HG03103 (cell line): ENCODE results near the gene GRK5.
"Not testable (repeated sequence)": the region's sequence is repeated elsewhere in the genome, so short reads cannot be mapped to it uniquely, and the experiment has no call there.

ENCODE experiments used
- ATAC-seq: cut with Tn5 transposase; IDR thresholded peaks from one replicate; pipeline ENCODE4 v1.9.1; 2021; ENCODE audit warnings: low read depth; ENCODE audit not compliant: unreplicated experiment

GRK5 gene

GRCh38 chr10:119221201-119221600 lies 13.8 kb downstream of the GRK5 start:
- ATAC-seq, result no peak

- no peak for ATAC-seq
Observed at GRCh38 chr10:119221666-119222065, 14.3 kb downstream of the GRK5 start.

GRCh38 chr10:119222537-119222936 lies 15.2 kb downstream of the GRK5 start:
- no peak for ATAC-seq

- no peak for ATAC-seq
Observed at GRCh38 chr10:119222966-119223386, 15.6 kb downstream of the GRK5 start.

GRCh38 chr10:119225083-119225658 lies 17.8 kb downstream of the GRK5 start:
- ATAC-seq, result no peak

GRCh38 chr10:119227825-119228224 lies 20.5 kb downstream of the GRK5 start:
- no peak for ATAC-seq

- no peak for ATAC-seq
Observed at GRCh38 chr10:119231654-119232053, 24.3 kb downstream of the GRK5 start.

- not testable (repeated sequence) for ATAC-seq
Observed at GRCh38 chr10:119232439-119232838, 25.1 kb downstream of the GRK5 start.

- ATAC-seq, result no peak
Observed at GRCh38 chr10:119233123-119233820, 25.9 kb downstream of the GRK5 start.

- ATAC-seq, result no peak
Observed at GRCh38 chr10:119233821-119234220, 26.4 kb downstream of the GRK5 start.

GRCh38 chr10:119235356-119235755 lies 28.0 kb downstream of the GRK5 start:
- no peak for ATAC-seq

- ATAC-seq, result no peak
Observed at GRCh38 chr10:119237722-119238436, 30.5 kb downstream of the GRK5 start.

GRCh38 chr10:119238577-119238976 lies 31.2 kb downstream of the GRK5 start:
- no peak for ATAC-seq

GRCh38 chr10:119239015-119239414 lies 31.6 kb downstream of the GRK5 start:
- not testable (repeated sequence) for ATAC-seq

GRCh38 chr10:119239630-119240029 lies 32.3 kb downstream of the GRK5 start:
- not testable (repeated sequence) for ATAC-seq

- no peak for ATAC-seq
Observed at GRCh38 chr10:119241066-119241465, 33.7 kb downstream of the GRK5 start.

- ATAC-seq, result no peak
Observed at GRCh38 chr10:119242186-119242585, 34.8 kb downstream of the GRK5 start.

- ATAC-seq, result no peak
Observed at GRCh38 chr10:119243488-119243887, 36.1 kb downstream of the GRK5 start.

- no peak for ATAC-seq
Observed at GRCh38 chr10:119243967-119244366, 36.6 kb downstream of the GRK5 start.

- ATAC-seq, result no peak
Observed at GRCh38 chr10:119245272-119245671, 37.9 kb downstream of the GRK5 start.

GRCh38 chr10:119246862-119247549 lies 39.6 kb downstream of the GRK5 start:
- ATAC-seq, result no peak
